GM18505 (cell line): ENCODE data around the gene DBR1.
"Not testable (repeated sequence)": the region's sequence is repeated elsewhere in the genome, so short reads cannot be mapped to it uniquely, and the experiment has no call there.

Experiments used
- ATAC-seq: cut with Tn5 transposase; IDR thresholded peaks from one replicate; pipeline ENCODE4 v1.9.1; 2021; ENCODE audit not compliant: unreplicated experiment
- POLR2A ChIP-seq: IDR thresholded peaks from 4 replicates; pipeline ENCODE4 v1.6.1; 2011; ENCODE audit warnings: borderline replicate concordance; ENCODE audit not compliant: insufficient read depth, insufficient read length; ENCODE audit errors: extremely low read depth

The DBR1 gene

DNA sequence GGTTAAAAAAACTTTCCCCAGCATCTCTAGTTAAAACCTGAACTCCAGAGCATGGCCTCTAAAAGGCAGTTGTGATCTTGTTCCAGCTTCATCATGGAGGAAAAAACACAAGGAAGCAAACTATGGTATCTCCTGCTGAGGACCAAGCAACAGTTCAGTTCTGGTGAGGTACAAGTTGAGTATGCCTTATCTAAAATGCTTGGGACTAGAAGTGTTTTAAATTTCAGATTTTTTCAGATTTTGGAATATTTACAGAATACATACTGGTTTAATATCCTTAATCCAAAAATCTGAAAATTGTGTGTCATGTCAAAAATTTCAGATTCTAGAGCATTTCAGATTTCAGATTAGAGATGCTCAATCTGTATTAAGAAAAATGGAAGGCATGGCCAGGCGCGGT lies 9.7 kb downstream of the DBR1 start:
- no peak for TF ChIP-seq POLR2A
- ATAC-seq = no peak

DNA sequence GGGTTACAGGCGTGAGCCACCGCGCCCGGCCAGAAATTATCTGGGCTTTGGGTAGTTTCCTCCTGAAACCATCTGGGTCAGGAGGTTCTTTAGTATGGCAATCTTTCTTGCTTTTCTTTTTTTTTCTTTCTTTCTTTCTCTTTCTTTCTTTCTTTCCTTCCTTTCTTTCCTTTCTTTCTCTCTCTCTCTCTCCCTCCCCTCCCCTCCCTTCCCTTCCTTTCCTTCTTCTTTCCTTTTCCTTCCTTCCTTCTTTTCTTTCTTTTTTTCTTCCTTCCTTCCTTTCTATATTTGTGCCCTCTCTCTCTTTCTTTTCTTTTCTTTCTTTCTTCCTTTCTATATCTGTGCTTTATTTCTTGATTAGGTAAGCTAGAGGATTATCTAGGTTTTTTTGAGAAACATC lies 17.0 kb downstream of the DBR1 start:
- TF ChIP-seq POLR2A = no peak
- no peak for ATAC-seq

DNA sequence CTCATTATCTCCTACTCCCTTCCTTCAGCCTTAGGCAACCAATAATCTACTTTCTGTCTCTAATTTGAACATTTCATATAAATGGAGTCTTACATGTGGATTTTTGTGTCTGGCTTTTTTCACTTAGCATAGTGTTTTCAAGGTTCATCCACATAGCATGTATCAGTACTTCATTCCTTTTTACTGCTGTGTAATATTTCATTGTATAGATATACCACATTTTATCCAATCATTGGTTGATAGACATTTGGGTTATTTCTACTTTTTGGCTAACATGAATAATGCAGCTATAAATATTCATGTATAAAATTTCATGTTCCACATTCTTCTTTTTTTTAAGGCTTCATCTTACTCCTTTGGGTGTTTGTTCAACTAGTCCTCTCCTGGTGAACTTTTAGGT lies 20.2 kb downstream of the DBR1 start:
- no peak for TF ChIP-seq POLR2A
- ATAC-seq = no peak

GRCh38 chr3:138148503-138148902 lies 26.2 kb downstream of the DBR1 start:
- no peak for ATAC-seq
- no peak for TF ChIP-seq POLR2A

DNA sequence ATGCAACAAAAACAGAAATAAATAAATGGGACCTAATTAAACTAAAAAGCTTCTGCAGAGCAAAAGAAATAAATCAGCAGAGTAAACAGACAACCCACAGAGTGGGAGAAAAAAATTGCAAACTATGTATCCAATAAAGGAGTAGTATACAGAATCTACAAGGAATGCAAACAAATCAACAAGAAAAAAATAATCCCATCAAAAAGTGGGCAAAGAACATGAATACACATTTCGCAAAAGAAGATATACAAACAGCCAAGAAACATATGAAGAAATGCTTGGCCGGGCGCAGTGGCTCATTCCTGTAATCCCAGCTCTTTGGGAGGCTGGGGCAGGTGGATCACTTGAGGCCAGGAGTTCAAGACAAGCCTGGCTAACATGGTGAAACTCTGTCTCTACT lies 32.5 kb downstream of the DBR1 start:
- not testable (repeated sequence) for ATAC-seq

DNA sequence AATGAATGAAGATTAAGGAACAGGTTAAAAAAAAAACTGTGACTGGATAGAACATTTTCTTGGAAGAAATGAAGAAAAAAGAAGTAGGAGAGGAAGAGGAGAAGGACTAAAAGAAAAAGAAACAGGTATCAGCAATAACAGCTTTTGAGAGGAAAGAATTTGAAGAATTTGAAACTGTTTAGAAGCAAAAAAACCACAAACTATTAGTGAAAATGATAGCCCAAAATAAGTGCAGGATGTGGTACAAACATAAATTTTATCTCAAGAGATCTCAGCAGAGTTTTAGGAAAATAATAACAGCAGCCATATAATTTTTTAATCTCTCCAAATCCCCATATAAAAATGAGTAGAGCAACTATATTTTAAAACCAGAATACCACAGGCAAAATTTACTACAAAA lies 33.8 kb downstream of the DBR1 start:
- ATAC-seq = no peak
- TF ChIP-seq POLR2A = no peak

GRCh38 chr3:138139691-138140090 lies 35.0 kb downstream of the DBR1 start:
- no peak for TF ChIP-seq POLR2A
- ATAC-seq = no peak

GRCh38 chr3:138137861-138138260 lies 36.9 kb downstream of the DBR1 start:
- ATAC-seq = no peak
- no peak for TF ChIP-seq POLR2A

GRCh38 chr3:138136201-138136600 lies 38.5 kb downstream of the DBR1 start:
- TF ChIP-seq POLR2A = no peak
- ATAC-seq = no peak

GRCh38 chr3:138135833-138136194 lies 38.9 kb downstream of the DBR1 start:
- no peak for TF ChIP-seq POLR2A
- no peak for ATAC-seq

- ATAC-seq = no peak
- no peak for TF ChIP-seq POLR2A
Measured at GRCh38 chr3:138135146-138135832, 39.4 kb downstream of the DBR1 start.

GRCh38 chr3:138132239-138132638 lies 42.5 kb downstream of the DBR1 start, which contains the start of gene A4GNT:
Gene A4GNT, minus strand, starts transcription at chr3:138132390. Its CDS starts 1,134 bp downstream, at chr3:138131256.
- ATAC-seq = no peak
- TF ChIP-seq POLR2A = no peak

DNA sequence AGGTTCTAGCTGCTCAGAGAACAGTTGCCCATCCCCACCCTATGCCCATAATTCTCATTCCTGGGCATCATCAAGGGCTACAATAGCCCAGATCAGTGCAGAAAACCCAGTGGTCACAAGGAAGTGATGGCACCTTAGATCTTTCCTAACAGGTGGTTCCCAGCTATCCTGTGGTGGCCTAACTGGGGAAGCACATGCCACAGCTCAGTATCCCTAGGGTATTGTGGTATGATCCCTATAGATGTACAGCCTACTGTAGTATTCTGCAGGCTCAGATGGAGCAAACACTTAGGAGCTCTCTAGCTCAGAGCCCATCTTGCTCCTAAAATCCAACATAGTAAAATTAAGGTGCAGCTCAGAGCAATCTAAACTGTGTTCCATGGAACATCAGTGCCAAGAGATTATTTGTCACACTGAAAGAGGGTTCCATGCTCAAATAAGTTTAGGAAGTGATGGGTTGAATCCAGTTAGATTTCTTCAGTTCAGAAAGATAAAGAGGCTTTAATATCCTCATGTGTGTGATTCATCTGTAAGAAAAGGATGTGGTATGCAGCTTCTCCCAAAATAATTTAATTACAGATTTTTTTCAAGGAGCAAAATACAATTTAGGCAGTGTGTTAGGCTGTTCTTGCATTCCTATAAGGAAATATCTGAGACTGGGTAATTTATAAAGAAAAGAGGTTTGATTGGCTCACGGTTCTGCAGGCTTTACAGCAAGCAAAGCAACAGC lies 46.9 kb downstream of the DBR1 start:
- TF ChIP-seq POLR2A = no peak
- ATAC-seq = no peak

GRCh38 chr3:138125548-138126221 lies 49.0 kb downstream of the DBR1 start:
- no peak for ATAC-seq
- TF ChIP-seq POLR2A = no peak
